Measurements from ENCODE around the gene BRCA2.

DNA sequence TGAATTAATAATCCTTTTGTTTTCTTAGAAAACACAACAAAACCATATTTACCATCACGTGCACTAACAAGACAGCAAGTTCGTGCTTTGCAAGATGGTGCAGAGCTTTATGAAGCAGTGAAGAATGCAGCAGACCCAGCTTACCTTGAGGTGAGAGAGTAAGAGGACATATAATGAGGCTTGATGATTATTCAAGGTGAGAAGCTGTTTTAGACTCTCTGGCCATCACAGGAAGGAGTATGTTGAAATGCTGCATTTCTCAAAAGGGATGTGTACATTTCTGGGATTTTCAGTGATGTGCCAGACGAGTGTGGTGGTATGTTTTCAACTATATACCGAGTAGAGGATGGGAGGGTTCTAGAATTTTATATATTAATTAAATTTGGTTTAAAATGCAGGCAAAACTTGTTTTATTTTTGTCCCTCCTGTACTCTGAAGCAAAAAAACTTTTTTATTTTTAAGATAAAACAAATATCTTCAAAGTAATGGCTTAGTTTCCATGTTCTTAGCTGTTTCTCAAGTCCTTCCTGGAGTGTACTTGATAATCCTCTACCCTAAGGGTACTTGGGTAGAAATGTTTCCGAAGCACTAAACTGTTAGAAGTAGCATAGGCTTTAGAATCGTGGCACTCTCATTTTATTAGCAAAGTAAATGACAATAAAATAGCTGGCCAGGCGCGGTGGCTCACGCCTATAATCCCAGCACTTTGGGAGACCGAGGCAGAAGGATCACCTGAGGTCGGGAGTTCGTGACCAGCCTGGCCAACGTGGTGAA, 61.5 kb downstream of the BRCA2 start:
- TF ChIP-seq, protein P1, sequence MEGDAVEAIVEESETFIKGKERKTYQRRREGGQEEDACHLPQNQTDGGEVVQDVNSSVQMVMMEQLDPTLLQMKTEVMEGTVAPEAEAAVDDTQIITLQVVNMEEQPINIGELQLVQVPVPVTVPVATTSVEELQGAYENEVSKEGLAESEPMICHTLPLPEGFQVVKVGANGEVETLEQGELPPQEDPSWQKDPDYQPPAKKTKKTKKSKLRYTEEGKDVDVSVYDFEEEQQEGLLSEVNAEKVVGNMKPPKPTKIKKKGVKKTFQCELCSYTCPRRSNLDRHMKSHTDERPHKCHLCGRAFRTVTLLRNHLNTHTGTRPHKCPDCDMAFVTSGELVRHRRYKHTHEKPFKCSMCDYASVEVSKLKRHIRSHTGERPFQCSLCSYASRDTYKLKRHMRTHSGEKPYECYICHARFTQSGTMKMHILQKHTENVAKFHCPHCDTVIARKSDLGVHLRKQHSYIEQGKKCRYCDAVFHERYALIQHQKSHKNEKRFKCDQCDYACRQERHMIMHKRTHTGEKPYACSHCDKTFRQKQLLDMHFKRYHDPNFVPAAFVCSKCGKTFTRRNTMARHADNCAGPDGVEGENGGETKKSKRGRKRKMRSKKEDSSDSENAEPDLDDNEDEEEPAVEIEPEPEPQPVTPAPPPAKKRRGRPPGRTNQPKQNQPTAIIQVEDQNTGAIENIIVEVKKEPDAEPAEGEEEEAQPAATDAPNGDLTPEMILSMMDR (IDR thresholded peaks at IDR 0.05): no peak
- TF ChIP-seq POLR2A (IDR thresholded peaks at IDR 0.05): no peak

Measured in esophagus squamous epithelium (tissue), 4 donors.